SIG-M5 (cell line): Measurements from ENCODE around the gene SMIM24.
"Not testable (repeated sequence)": the region's sequence is repeated elsewhere in the genome, so short reads cannot be mapped to it uniquely, and the experiment has no call there.

Source experiments
- DNase-seq: peaks from one replicate; lab custom pipeline; 2025; lab: John Stamatoyannopoulos, UW

The SMIM24 gene

GRCh38 chr19:3455960-3456601 is 24.2 kb downstream of the SMIM24 start:
- no peak for DNase-seq

GRCh38 chr19:3455393-3455955 is 24.9 kb downstream of the SMIM24 start:
- DNase-seq, result no peak

GRCh38 chr19:3454656-3455392 is 25.5 kb downstream of the SMIM24 start:
- no peak for DNase-seq

GRCh38 chr19:3453840-3454239 is 26.5 kb downstream of the SMIM24 start:
- DNase-seq, result no peak

- not testable (repeated sequence) for DNase-seq
Observed at GRCh38 chr19:3452942-3453214, 27.4 kb downstream of the SMIM24 start.

- DNase-seq, result no peak
Observed at GRCh38 chr19:3452171-3452941, 28.0 kb downstream of the SMIM24 start.

- no peak for DNase-seq
Observed at GRCh38 chr19:3451451-3451866, 28.9 kb downstream of the SMIM24 start.

GRCh38 chr19:3450796-3451411 is 29.4 kb downstream of the SMIM24 start:
- peak; percentile 26 for DNase-seq

GRCh38 chr19:3448616-3449334 is 31.6 kb downstream of the SMIM24 start:
- no peak for DNase-seq

- not testable (repeated sequence) for DNase-seq
Observed at GRCh38 chr19:3446657-3447056, 33.7 kb downstream of the SMIM24 start.

- DNase-seq, result no peak
Observed at GRCh38 chr19:3444695-3445234, 35.6 kb downstream of the SMIM24 start.

GRCh38 chr19:3443840-3444694 is 36.3 kb downstream of the SMIM24 start:
- no peak for DNase-seq

- no peak for DNase-seq
Observed at GRCh38 chr19:3442487-3443071, 37.7 kb downstream of the SMIM24 start.

GRCh38 chr19:3441986-3442329 is 38.4 kb downstream of the SMIM24 start:
- no peak for DNase-seq

GRCh38 chr19:3441089-3441985 is 39.0 kb downstream of the SMIM24 start:
- DNase-seq, result no peak

- DNase-seq, result no peak
Observed at GRCh38 chr19:3440082-3440481, 40.2 kb downstream of the SMIM24 start.

- DNase-seq, result peak; percentile 25
Observed at GRCh38 chr19:3434630-3435553, 45.4 kb downstream of the SMIM24 start.
